T-helper 1 cell treated with Interleukin-12 subunit alpha and Interleukin-12 subunit beta and Interleukin-4 antibody, amounts not matched to agents 30 ng/mL and 1 ng/mL, for 36 hours (primary cell): Measurements from ENCODE around the gene GPHN. TPM values are rescaled to one million over a fixed set of nuclear protein-coding genes. Genes with fewer than 3 reads are reported as not detected.

Source experiments
- intact Hi-C: fragments of 100-400 bp; cut with micrococcal nuclease; formaldehyde crosslinking; loops from one replicate; pipeline ENCODE4 v1.15.1; 2024
- total RNA-seq: library from RNA; stranded (reverse); gene quantifications from 2 replicates; pipeline ENCODE4 v1.2.3, GENCODE V29; 2022

The GPHN gene
- total RNA-seq, 1 donor from 2014 or later: 31.7 TPM

- intact Hi-C loops: loop anchor here (1.0 to 5.0 kb wide), 3 partner anchors 514 to 781 kb away; no protein-coding TSS in a partner anchor
These were observed 629.9 kb downstream of the GPHN start for GRCh38 chr14:67137744-67138371.

GRCh38 chr14:67140556-67140955 lies 632.6 kb downstream of the GPHN start:
- intact Hi-C loops: no loop called here

GRCh38 chr14:67141146-67141900 lies 633.4 kb downstream of the GPHN start:
- intact Hi-C loops: no loop called here

GRCh38 chr14:67151082-67151666 lies 643.2 kb downstream of the GPHN start:
- intact Hi-C loops: no loop called here

GRCh38 chr14:67158566-67158965 lies 650.6 kb downstream of the GPHN start:
- intact Hi-C loops: no loop called here

GRCh38 chr14:67162385-67162784 lies 654.4 kb downstream of the GPHN start:
- intact Hi-C loops: no loop called here

- intact Hi-C loops: loop anchor here (1.0 to 2.0 kb wide), 5 partner anchors 75 to 538 kb away; partner anchors contain the start of genes EIF2S1 and PALS1
These were observed 658.5 kb downstream of the GPHN start for GRCh38 chr14:67166450-67166853.

GRCh38 chr14:67167420-67168109 lies 659.6 kb downstream of the GPHN start:
- intact Hi-C loops: loop anchor here (2.0 kb wide), 1 partner anchor 167 kb away; no protein-coding TSS in a partner anchor

GRCh38 chr14:67168110-67168441 lies 660.1 kb downstream of the GPHN start:
- intact Hi-C loops: no loop called here

- intact Hi-C loops: no loop called here
These were observed 662.7 kb downstream of the GPHN start for GRCh38 chr14:67170660-67171059.

GRCh38 chr14:67172056-67172455 lies 664.1 kb downstream of the GPHN start:
- intact Hi-C loops: no loop called here

- intact Hi-C loops: no loop called here
These were observed 664.6 kb downstream of the GPHN start for GRCh38 chr14:67172520-67172919.

- intact Hi-C loops: no loop called here
These were observed 665.8 kb downstream of the GPHN start for GRCh38 chr14:67173719-67174118.

- intact Hi-C loops: loop anchor here (1.0 kb wide), 1 partner anchor 55 kb away; the partner anchor contains the start of gene PALS1
These were observed 678.3 kb downstream of the GPHN start for GRCh38 chr14:67186172-67186768.

- intact Hi-C loops: loop anchor here (1.0 kb wide), 1 partner anchor 54 kb away; the partner anchor contains the start of gene PALS1
These were observed 679.0 kb downstream of the GPHN start for GRCh38 chr14:67186789-67187584.

- intact Hi-C loops: no loop called here
These were observed 679.9 kb downstream of the GPHN start for GRCh38 chr14:67187826-67188225.

- intact Hi-C loops: no loop called here
These were observed 680.4 kb downstream of the GPHN start for GRCh38 chr14:67188326-67188725.

GRCh38 chr14:67191768-67192290 lies 683.9 kb downstream of the GPHN start:
- intact Hi-C loops: no loop called here

GRCh38 chr14:67192366-67192765 lies 684.4 kb downstream of the GPHN start:
- intact Hi-C loops: no loop called here

GRCh38 chr14:67195279-67195678 lies 687.3 kb downstream of the GPHN start:
- intact Hi-C loops: no loop called here
